OCI-M1 (cell line): ENCODE measurements around the gene CHST15.
A peak's percentile ranks its signal among the peaks of the same experiment; 100 is the strongest.
"Not testable (repeated sequence)": the region's sequence is repeated elsewhere in the genome, so short reads cannot be mapped to it uniquely, and the experiment has no call there.

ENCODE experiments used
- DNase-seq: peaks from one replicate; lab custom pipeline; 2025; lab: John Stamatoyannopoulos, UW

Gene CHST15

GRCh38 chr10:124098575-124098974 is 5.2 kb upstream of the CHST15 start:
- no peak for DNase-seq

- DNase-seq = no peak
Observed at GRCh38 chr10:124097883-124098282, 4.5 kb upstream of the CHST15 start.

- DNase-seq = no peak
Observed at GRCh38 chr10:124096494-124096893, 3.1 kb upstream of the CHST15 start.

GRCh38 chr10:124095801-124096200 is 2.4 kb upstream of the CHST15 start:
- DNase-seq = not testable (repeated sequence)

- no peak for DNase-seq
Observed at GRCh38 chr10:124095096-124095495, 1.7 kb upstream of the CHST15 start.

- no peak for DNase-seq
Observed at GRCh38 chr10:124094419-124094785, 1.0 kb upstream of the CHST15 start.

GRCh38 chr10:124093774-124094418 is 498 bp upstream of the CHST15 start:
- not testable (repeated sequence) for DNase-seq

- DNase-seq = no peak
Observed at GRCh38 chr10:124092250-124092859, 1.0 kb downstream of the CHST15 start.

- DNase-seq = no peak
Observed at GRCh38 chr10:124091646-124092249, 1.6 kb downstream of the CHST15 start.

- no peak for DNase-seq
Observed at GRCh38 chr10:124090601-124091209, 2.7 kb downstream of the CHST15 start.

- no peak for DNase-seq
Observed at GRCh38 chr10:124089859-124090258, 3.5 kb downstream of the CHST15 start.

- DNase-seq = no peak
Observed at GRCh38 chr10:124088915-124089314, 4.5 kb downstream of the CHST15 start.

- no peak for DNase-seq
Observed at GRCh38 chr10:124087672-124088634, 5.4 kb downstream of the CHST15 start.

- peak; percentile 18 for DNase-seq
Observed at GRCh38 chr10:124086787-124087671, 6.4 kb downstream of the CHST15 start.

GRCh38 chr10:124086097-124086710 is 7.2 kb downstream of the CHST15 start:
- no peak for DNase-seq

- DNase-seq = no peak
Observed at GRCh38 chr10:124085680-124086079, 7.7 kb downstream of the CHST15 start.

GRCh38 chr10:124084708-124085107 is 8.7 kb downstream of the CHST15 start:
- DNase-seq = no peak

GRCh38 chr10:124083740-124084397 is 9.5 kb downstream of the CHST15 start:
- no peak for DNase-seq

GRCh38 chr10:124083047-124083739 is 10.2 kb downstream of the CHST15 start:
- no peak for DNase-seq
